SW 1271 (cell line): ENCODE measurements around the gene CDH22.

ENCODE experiments used
- DNase-seq, 2 experiments: peaks; one replicate each; lab custom pipeline; 2025; lab: John Stamatoyannopoulos, UW

Gene CDH22

DNA sequence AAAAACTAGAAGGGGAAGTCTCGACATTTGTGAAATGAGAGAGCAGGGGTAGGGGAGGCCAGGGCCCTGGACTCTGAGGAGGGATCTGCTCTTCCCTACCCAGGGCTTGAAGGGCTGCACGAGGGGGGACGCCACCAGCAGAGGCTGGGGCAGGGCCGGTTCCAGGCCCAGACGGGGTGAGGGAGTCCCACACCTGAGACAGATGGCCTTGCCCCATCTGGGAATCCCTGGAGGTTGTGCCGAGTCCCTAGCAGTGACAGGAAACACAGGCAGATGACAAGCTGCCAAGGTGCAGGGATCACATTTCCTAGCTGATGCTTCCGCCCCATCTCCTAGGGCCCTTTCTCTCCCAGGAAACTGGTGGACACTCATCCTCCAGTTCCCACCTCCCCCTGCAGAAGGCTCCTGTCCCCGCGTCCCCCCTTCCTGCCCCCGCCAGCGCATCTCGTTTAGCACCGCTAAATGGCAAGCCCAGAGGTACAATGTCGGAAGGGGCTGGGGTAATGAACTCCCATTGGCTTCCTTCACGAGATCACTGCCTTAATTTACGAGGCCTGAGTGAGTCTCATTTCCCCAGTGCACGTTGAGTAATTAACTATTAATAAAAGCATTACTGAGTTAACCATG lies 35.2 kb upstream of the CDH22 start:
- DNase-seq, result no peak

GRCh38 chr20:46342451-46343347 lies 34.4 kb upstream of the CDH22 start:
- no peak for DNase-seq

GRCh38 chr20:46342010-46342378 lies 33.7 kb upstream of the CDH22 start:
- DNase-seq, result no peak

GRCh38 chr20:46341074-46342009 lies 33.0 kb upstream of the CDH22 start:
- DNase-seq, result no peak

GRCh38 chr20:46339037-46339436 lies 30.7 kb upstream of the CDH22 start:
- no peak for DNase-seq

DNA sequence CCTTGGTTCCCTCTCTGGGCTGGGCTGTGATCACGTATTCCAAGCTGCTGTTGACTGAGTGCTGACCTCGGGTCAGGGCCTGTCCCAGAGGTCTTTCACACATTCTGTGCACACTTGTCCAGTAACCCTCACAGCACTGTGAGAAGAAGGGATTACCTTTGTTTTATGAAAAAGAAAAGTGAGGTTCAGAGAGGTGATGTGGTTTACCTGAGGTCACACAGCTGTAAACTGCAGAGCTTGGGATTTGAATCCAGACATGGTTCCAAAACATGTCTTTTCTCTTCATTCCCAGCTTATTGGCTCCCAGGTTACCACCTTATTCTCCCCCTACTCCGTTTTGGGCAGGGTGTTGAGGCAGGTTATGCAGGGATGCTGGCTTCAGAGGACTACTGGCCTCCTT lies 28.4 kb upstream of the CDH22 start:
- no peak for DNase-seq

DNA sequence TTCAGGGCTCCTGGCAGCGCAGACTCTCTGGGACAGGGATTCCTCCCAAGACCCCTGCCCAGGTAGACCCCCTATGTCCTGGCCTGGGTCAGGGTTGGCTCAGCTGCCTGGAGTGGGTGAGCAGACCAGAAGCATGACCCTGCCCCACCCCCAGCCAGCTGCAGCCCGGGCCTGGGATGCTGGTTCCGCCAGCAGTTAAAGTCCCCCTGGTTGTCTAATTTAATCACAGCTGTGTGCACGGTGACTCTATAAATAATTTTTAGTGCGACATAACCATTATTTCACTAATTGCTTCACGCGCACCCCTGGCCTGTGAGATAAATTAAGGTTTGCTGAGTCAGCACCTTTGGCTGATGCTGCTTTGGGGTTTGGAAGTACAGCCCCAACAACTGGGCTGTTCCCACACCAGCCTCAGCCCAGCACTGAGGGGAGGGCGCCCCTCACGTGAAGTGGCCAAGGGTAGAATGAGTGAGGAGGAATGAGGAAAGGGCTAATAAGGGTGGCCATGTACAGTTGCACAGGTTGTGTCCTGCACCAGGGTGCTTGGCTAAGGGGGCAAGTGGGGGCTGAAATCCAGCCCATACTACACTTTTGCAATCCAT lies 26.1 kb upstream of the CDH22 start:
- DNase-seq, result no peak

DNA sequence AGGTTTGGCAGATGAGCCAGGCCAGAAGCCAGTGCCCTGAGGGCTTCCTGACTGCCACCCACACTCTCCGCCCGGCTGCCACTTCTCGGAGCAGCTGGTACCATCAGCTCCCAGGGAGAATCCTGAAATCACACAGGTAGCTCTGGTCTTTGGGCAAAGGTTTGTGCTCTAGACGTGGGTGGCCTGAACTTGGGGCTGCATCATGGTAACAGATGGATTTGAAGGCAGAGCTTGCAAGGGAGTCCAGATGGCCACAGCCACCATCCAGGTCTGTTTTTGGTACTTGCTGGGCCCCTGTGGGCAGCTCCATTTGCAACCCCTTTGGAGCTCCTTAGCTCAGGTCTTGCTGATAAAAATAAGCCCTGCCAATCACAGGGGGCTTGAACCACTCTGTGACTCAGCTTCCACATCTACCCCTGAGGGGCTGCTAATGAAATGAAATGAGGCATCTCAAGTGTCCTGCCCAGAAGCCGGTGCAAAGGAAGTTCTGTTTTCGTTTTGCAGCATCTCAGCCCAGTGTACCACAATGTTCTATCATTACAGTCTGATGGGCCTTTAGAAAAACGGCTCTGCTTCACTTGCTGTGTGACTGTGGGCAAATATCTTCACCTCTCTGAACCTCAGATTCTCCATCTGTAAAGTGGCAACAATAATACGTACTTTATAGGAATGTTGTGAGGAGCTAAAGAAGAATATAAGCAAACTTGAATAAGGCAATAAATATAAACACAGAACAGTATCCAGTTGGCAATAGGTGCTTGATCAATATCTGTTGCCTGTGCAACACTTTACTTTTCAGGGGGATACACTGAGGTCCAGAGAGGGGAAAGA lies 25.1 kb upstream of the CDH22 start:
- DNase-seq, result no peak

DNA sequence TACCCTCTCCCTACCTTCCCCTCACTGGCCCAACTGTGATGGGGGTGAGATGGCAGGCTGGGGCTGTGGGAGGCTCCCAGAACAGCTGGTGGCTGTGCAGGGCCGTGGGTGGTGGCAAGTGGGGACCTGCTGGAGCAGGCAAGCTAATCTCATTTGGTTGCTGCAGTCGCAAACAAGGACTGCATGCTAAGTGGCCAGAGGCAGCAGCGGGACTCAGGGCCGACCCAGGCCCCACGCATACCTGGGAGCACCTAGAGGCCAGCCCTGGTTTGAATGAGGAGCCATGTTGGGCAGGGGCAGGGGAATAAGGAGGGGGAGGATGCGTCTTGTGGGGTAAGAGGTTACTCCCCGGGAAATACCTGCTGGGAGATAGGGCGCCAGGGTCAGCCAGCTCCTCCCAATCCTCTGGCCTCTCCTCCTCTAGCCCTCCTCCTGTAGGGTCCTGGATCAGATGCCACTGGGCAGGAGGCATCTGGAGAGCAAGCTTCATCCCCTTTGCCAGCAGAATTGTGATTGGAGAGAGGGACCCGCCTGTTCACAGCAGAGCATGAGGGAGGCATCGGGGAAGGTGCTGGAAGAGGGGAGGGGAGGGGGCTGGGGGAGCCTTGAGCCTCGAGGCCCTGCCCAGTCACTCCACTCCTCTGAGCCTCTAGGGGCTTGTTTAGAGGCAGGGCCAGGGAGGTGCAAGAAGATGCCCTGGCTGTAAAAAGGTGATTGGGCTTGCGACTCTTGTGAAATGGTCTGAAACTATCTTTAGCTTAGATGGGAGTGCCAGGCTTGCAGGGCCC lies 24.3 kb upstream of the CDH22 start:
- DNase-seq, result no peak

DNA sequence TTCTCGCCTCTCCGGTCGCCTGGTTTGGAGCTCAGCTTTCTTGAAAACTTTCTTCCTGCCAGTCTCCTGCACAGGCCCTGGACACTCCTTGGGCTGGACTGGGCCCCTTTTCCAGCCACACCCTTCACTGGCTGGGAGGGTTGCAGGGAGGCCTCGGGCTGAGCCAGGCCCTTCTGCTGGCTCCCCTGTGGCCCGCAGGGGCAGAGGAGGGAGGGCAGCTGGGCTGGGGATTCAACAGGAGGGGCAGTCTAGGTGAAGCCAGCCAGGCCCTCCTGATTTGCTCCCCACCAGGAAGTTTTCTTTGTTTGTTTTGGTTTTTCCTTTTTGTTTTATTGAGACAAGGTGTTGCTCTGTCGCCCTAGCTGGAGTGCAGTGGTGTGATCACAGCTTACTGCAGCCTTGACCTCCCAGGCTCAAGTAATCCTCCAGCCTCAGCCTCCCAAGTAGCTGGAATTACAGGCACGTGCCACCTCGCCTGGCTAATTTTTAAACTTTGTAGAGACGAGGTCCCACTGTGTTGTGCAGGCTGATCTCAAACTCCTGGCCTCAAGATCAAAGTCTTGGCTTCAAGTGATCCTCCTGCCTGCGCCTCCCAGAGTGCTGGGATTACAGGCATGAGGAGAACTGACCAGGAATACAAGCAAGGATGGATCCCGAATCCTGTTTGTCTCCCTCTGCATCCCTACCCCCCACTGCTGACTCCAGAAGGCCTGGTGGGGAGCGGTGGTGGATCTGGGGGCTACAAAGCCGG lies 23.5 kb upstream of the CDH22 start:
- DNase-seq, result no peak

GRCh38 chr20:46330831-46331371 lies 22.6 kb upstream of the CDH22 start:
- DNase-seq, result no peak

DNA sequence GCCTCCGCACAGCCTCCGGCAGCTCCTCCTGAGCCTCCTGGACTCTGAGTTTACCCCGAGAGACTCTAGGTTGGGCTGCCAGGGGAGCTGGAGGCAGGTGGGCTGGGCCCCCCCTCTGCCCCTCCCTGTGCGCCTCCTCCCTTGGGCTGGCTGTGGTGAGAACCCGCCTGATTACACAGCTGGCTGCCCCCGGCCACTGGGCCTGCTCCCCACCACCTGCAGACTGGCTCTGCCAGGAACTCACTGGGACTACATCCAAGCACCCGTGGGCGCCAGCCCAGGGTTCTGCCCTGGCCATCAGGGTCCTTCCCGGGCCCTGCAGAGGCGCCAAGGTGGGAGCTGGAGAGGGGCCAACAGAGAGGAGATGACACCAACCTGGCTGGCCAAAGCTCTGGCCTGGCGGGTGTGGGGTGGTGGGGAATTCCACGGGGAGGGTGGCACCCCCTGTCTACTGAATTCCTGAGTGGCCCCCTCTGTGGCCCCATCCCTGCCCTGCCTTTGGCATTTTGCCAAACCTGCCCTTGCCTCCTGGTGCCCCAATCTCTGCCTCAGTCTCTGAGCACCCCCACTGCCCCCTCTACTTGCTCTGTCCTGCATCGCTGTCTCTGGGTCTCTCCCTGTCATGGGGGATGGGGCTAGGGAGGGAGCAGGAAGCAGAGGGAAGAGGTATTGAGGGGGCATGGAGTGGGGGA lies 21.9 kb upstream of the CDH22 start:
- no peak for DNase-seq

DNA sequence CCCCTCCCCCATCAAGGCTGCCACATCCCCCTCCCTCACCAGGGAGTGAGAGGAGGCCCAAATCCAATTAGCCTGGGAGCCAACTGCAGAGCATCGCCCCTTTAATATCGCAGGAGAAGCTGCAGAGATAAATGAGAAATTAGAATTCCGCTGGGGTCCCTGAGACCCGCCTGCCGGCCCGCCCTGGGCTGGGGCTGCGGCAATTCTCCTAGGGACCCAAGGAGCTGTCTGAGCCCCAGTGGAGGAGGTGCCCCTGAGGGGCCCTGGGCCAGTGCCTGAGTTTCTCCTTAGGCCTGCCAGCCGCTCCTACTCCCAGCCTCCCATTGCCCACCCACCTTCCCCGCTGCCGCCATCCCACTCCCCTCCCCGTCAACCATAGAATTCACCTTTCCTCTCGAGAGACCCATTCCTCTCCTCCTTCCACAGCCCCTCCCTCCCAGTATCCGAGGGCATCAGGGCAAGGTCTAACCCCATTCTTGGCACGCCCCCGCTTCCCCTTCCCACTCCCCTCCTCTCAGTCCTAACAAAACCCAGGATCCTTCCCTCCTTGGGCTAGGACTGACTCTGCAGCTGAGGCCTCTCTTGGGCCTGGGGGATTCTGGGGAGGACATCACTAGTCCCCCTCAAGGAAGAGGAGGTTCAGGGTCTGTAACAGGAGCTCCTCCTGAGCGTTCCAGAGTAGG lies 20.0 kb upstream of the CDH22 start:
- no peak for DNase-seq

GRCh38 chr20:46327557-46327956 lies 19.3 kb upstream of the CDH22 start:
- DNase-seq, result no peak

DNA sequence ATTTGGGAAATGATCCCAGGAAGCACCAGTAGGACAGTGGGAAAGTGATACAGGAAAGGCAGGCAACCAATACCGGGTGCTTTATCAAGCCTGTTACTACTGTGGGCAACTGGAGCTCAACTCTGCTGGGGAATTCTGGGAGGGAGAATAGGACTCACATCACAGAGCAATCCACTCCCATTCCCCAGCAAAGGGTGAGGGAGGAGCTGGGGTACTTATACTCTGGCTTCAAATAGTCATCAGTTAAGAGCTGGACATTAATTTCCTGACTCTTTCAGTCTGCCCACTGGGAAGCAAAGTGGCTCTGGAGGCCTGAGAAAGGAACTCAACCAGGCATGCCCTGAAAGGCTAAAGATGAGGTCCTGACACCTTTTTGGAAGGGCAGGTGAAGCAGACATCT lies 17.5 kb upstream of the CDH22 start:
- no peak for DNase-seq

DNA sequence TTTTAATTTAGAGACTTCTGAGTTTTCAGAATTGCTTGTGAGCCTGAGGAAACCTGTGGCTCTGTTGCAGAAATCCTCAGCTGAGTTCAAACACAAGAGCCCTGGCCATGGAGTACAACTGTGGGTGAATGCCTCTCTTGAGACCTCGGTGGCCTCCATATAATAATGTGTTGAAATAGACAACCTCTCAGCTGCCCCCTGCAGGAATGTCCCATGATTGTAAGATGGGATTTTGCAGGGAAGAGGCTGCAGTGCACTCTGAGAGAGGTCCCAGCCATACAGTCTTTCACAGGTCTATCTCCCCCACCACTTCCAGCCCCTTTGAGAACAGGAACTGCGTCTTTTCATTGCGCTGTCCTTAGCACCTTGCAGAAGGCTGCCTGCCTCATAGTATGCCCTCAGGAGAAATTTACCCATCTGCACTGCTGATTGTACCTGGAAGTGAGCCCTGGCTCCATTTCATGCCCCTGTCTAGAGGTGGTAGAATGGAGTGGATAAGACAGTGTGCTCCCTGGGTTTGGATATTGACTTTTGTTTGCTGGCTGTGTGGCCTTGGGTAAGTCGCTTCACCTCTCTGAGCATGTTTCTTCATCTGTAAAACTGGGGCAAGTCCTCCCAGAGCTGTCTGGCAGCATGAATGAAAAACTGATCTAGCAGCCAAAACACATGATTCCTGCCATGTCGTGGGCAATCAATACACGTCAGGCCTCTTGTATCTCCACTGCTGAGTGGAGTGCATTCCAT lies 16.8 kb upstream of the CDH22 start:
- peak in 1 of 2 experiments; percentile 41 for DNase-seq

DNA sequence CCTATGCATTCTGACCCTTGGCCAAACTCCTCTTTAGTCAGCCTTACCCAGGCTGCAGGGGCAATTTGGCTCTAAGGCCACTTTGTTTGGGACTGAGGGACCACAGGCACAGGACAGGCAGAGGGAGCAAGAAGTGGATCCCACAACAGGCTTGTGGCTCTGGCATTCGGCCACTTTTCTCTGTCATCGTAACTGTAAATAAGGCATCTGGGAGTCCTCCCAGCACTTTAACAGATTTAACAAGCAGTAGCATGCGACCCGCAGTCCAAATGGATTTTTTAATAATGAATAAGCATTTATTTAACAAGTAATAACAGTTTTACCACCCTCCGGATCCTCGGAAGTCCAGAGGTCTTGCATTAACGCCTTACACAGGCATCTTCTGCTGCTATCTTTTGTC lies 16.1 kb upstream of the CDH22 start:
- DNase-seq, result no peak
